Measurements from ENCODE around the gene CDH6.

- TF ChIP-seq CTCF (conservative IDR thresholded peaks at IDR 0.05) (no peak), ZFX (IDR thresholded peaks at IDR 0.05) (no peak)
These were observed 94.5 kb downstream of the CDH6 start for GRCh38 chr5:31287985-31288384.

All from C4-2B (cell line).